PC-9 (cell line): ENCODE results near the gene CDC26. TPM values are rescaled to one million over a fixed set of nuclear protein-coding genes. Genes with fewer than 3 reads are reported as not detected.

Experiments used
- BruUV-seq: library from RNA; stranded (reverse); fragments of 400-500 nt; replicated peaks from 2 replicates; lab custom pipeline; 2021; lab: Mats Ljungman, UMichigan
- CTCF ChIA-PET: fragments of 300-600 bp; sonication (Branson Sonifier 250); formaldehyde crosslinking; loops from one replicate; lab custom pipeline; 2022; ENCODE audit warnings: antibody characterized with exemption; lab: Charles Lee
- POLR2A ChIA-PET: fragments of 300-600 bp; sonication (Branson Sonifier 250); formaldehyde crosslinking; loops from one replicate; lab custom pipeline; 2022; ENCODE audit warnings: antibody characterized with exemption; ENCODE audit not compliant: unreplicated experiment; lab: Charles Lee
- DNase-seq, 2 experiments: peaks; one replicate each; pipeline versions ENCODE4 v3.0.0 to v3.0.0-alpha.2; 2015 to 2022; ENCODE audit warnings: mixed read lengths in 1 of 2
- H2AFZ ChIP-seq: fragments of 200-600 bp; sonication (generic); 2 replicates; pipeline ENCODE4 v1.8.1; 2017; ENCODE audit warnings: antibody characterized with exemption
- H3F3A ChIP-seq: fragments of 200-600 bp; sonication (generic); 2 replicates; pipeline ENCODE4 v1.8.1; 2017; ENCODE audit warnings: antibody characterized with exemption, mild to moderate bottlenecking, low read depth; ENCODE audit not compliant: insufficient read depth
- H3K27ac ChIP-seq: fragments of 200-600 bp; sonication (generic); 2 replicates; pipeline ENCODE4 v1.6.1; 2016; ENCODE audit warnings: mixed run types
- H3K27me3 ChIP-seq: fragments of 200-600 bp; sonication (generic); 2 replicates; pipeline ENCODE4 v1.6.1; 2016; ENCODE audit warnings: low read depth, mixed run types; ENCODE audit not compliant: insufficient read depth
- H3K36me3 ChIP-seq: fragments of 200-600 bp; sonication (generic); 2 replicates; pipeline ENCODE4 v1.6.1; 2016; ENCODE audit warnings: low read depth, mixed run types
- H3K4me1 ChIP-seq: fragments of 200-600 bp; sonication (generic); replicated peaks from 2 replicates; pipeline ENCODE4 v1.6.1; 2016; ENCODE audit warnings: mixed run types; ENCODE audit not compliant: insufficient read depth
- H3K4me2 ChIP-seq: fragments of 200-600 bp; sonication (generic); 2 replicates; pipeline ENCODE4 v1.6.1; 2017; ENCODE audit warnings: mixed run types
- H3K4me3 ChIP-seq: fragments of 200-600 bp; sonication (generic); 2 replicates; pipeline ENCODE4 v1.6.1; 2016; ENCODE audit warnings: mixed run types
- H3K79me2 ChIP-seq: fragments of 200-600 bp; sonication (generic); 2 replicates; pipeline ENCODE4 v1.6.1; 2017; ENCODE audit warnings: low read depth, mixed run types
- H3K9me2 ChIP-seq: fragments of 200-600 bp; sonication (generic); 2 replicates; pipeline ENCODE4 v1.8.1; 2017; ENCODE audit warnings: mild to moderate bottlenecking; ENCODE audit not compliant: insufficient read depth
- H3K9me3 ChIP-seq: fragments of 200-600 bp; sonication (generic); 2 replicates; pipeline ENCODE4 v1.8.1; 2016; ENCODE audit warnings: low read depth; ENCODE audit not compliant: insufficient read depth
- H4K20me1 ChIP-seq: fragments of 200-600 bp; sonication (generic); 2 replicates; pipeline ENCODE4 v1.8.1; 2017; ENCODE audit not compliant: insufficient read depth
- EZH2 ChIP-seq: fragments of 200-600 bp; sonication (generic); IDR thresholded peaks from 2 replicates; pipeline ENCODE4 v1.8.0; 2017; ENCODE audit warnings: antibody characterized with exemption, low read depth
- intact Hi-C: fragments of 100-400 bp; cut with micrococcal nuclease; formaldehyde crosslinking; loops from one replicate; pipeline ENCODE4 v1.10.0; 2022; ENCODE audit not compliant: unreplicated experiment
- total RNA-seq: library from RNA; stranded (reverse); gene quantifications from 2 replicates; pipeline ENCODE4 v1.2.3, GENCODE V29; 2021
- TF ChIP-seq, protein P1 (sequence below): fragments of 200-600 bp; sonication (generic); conservative IDR thresholded peaks from 2 replicates; pipeline ENCODE4 v1.6.1; 2017; ENCODE audit warnings: mixed run types, antibody characterized with exemption, mild to moderate bottlenecking, moderate library complexity

The CDC26 gene
- total RNA-seq, 1 experiment from 2014 or later, result 43.4 TPM

DNA sequence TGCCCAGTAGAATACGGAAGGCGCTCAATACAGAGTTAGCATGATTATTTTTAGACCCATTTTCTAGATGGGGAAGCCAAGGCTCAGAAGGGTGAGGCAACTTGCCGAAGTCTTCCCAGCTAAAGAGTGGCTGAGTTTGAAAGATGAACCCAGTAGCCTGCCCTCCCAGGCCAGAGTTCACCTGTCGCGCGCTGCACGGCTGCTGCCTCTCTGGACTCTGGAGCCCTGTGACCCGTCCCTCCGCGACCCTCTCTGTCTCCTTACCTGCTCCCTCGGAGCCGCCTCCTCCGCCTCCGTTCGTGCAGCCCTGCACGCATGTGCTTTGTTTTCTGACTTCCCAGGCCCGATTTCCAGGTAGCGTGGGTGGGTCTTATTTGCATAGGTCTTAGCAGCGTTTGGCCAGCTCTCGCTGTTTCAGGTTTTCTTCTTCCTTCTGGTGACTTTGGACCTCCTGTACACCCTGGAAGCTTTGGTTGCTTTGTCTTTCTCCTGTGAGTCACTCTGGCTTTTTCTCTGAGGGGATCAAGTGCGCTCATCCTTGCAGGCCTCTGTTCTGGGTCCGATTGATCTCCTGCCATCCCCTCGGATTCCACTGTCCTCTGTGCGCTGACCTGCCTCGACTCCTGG lies 27.5 kb upstream of the CDC26 start, which contains the start of gene RNF183:
Gene RNF183, minus strand, starts transcription at position 585 of the 627 bp plus-strand sequence. CDS start 5,192 bp downstream, outside the sequence.
- no peaks in the 10 kb centered on the region for H3K9me3 ChIP-seq
- CTCF ChIA-PET, result no interaction called here
- H4K20me1 ChIP-seq, result no peaks in the 10 kb centered on the region
- no peak for TF ChIP-seq EZH2
- TF ChIP-seq, protein P1, sequence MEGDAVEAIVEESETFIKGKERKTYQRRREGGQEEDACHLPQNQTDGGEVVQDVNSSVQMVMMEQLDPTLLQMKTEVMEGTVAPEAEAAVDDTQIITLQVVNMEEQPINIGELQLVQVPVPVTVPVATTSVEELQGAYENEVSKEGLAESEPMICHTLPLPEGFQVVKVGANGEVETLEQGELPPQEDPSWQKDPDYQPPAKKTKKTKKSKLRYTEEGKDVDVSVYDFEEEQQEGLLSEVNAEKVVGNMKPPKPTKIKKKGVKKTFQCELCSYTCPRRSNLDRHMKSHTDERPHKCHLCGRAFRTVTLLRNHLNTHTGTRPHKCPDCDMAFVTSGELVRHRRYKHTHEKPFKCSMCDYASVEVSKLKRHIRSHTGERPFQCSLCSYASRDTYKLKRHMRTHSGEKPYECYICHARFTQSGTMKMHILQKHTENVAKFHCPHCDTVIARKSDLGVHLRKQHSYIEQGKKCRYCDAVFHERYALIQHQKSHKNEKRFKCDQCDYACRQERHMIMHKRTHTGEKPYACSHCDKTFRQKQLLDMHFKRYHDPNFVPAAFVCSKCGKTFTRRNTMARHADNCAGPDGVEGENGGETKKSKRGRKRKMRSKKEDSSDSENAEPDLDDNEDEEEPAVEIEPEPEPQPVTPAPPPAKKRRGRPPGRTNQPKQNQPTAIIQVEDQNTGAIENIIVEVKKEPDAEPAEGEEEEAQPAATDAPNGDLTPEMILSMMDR, result no peak
- no peak within 1 kb of the TSS for H3K4me3 ChIP-seq
- no peaks in the 10 kb centered on the region for H3K79me2 ChIP-seq
- H3K4me2 ChIP-seq, result no peak within 1 kb of the TSS
- POLR2A ChIA-PET, result no interaction called here
- H3K9me2 ChIP-seq, result no peaks in the 10 kb centered on the region
- no peak for DNase-seq
- intact Hi-C loops, result no loop called here
- no peak within 1 kb of the TSS for H3K27ac ChIP-seq
- no peaks in the 10 kb centered on the region for H3F3A ChIP-seq
- H2AFZ ChIP-seq, result no peak within 1 kb of the TSS
- no peaks in the 10 kb centered on the region; the same call in 1 of the 2 replicates for H3K4me1 ChIP-seq
- no peaks in the 10 kb centered on the region for H3K36me3 ChIP-seq
- H3K27me3 ChIP-seq, result no peaks in the 10 kb centered on the region
- BruUV-seq, result no TSS peak

DNA sequence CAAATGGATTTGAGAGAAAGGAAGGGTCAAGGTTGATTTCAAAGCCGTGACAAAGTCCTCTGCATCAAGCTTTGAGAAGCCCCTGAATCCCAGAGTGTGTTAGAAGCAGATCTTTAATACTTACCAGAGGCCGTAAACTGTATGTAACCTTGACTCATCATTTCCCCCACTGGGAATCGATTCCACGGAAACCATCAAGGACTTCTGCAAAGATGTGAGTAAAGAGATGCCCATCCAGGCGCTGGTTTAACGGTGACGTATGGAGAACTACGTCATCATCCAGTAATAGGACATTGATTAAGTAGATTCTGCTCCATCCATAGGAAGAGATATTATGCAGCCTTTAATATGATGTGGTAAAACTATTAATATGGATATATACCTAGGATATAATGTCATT lies 26.2 kb upstream of the CDC26 start:
- Histone ChIP-seq H3K4me1 (no peaks in the 10 kb centered on the region), H3K9me3 (no peaks in the 10 kb centered on the region), H3K27ac (no peak overlapping the region), H3K4me3 (no peak overlapping the region), H3K79me2 (no peaks in the 10 kb centered on the region), H2AFZ (no peak overlapping the region), H3K27me3 (no peaks in the 10 kb centered on the region), H3K36me3 (no peaks in the 10 kb centered on the region), H3K9me2 (no peaks in the 10 kb centered on the region), H3K4me2 (no peak overlapping the region), H4K20me1 (no peaks in the 10 kb centered on the region), H3F3A (no peaks in the 10 kb centered on the region)
- TF ChIP-seq, protein P1, result no peak
- TF ChIP-seq EZH2, result no peak
- POLR2A ChIA-PET, result no interaction called here
- DNase-seq, result no peak
- CTCF ChIA-PET, result no interaction called here
- intact Hi-C loops, result no loop called here
- BruUV-seq, result no TSS peak

DNA sequence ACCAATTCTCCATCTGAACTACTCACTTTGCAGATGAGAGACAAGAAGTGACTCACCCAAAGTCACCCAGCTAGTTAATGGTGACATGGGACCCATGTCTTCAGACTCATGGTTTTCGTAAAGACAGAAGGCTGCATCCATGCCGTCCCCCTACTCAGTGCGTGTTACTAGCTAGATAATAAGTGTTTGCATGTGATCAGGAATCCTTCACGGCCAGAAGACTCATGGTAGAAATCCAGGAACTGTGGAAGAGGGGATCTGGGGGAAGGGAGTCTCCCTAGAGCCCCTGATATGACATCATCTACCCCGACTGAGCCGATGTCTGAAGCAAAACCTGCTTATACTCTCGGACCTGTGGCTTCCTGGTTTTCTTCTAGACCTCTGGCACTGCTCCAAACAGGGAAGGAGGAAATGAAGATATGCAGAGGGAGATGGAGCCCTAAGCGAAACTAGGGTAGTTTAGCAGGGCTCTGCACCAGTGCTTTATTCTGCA lies 24.5 kb upstream of the CDC26 start:
- Histone ChIP-seq H2AFZ (no peak overlapping the region), H3K4me3 (no peak overlapping the region), H3K9me3 (no peaks in the 10 kb centered on the region), H4K20me1 (no peaks in the 10 kb centered on the region), H3K36me3 (no peaks in the 10 kb centered on the region), H3K4me2 (peak overlapping the region; percentile 18; the same call in 1 of the 2 replicates), H3K79me2 (no peaks in the 10 kb centered on the region), H3K27me3 (no peaks in the 10 kb centered on the region), H3K9me2 (no peaks in the 10 kb centered on the region), H3K4me1 (no peaks in the 10 kb centered on the region), H3F3A (peaks cover 6% of the 10 kb centered on the region; the same call in 1 of the 2 replicates), H3K27ac (no peak overlapping the region)
- intact Hi-C loops, result no loop called here
- CTCF ChIA-PET, result no interaction called here
- TF ChIP-seq, protein P1, result no peak
- no peak for TF ChIP-seq EZH2
- BruUV-seq, result no TSS peak
- POLR2A ChIA-PET, result no interaction called here
- DNase-seq, result peak in 1 of 2 experiments; percentile 17
